ENCODE measurements around the gene ERI2. TPM values are rescaled to one million over a fixed set of nuclear protein-coding genes. Genes with fewer than 3 reads are reported as not detected.
A peak's percentile ranks its signal among the peaks of the same experiment; 100 is the strongest.

The ERI2 gene
- total RNA-seq, 1 donor from 2014 or later = 7.1 TPM

DNA sequence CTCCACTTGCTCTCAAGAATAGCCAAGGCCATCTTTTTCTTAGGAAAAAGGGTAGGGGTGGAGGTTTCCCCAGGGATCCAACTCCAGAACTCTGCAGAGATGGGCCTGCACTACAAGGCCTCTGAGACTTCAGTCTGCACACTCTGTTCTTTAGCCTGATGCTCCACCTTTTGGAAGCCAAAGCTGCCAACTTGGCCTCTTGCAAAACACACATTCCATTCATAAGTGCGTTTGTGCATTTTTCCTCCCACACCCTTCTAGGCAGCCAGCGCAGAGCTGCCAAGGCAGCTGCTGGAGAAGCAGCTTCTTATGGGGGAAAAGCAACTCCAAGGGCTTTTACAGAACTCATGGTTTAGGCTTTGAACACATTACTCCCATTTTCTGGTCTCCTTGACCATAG lies 45.3 kb upstream of the ERI2 start:
- no peaks in the 10 kb centered on the region for H3K36me3 Mint-ChIP-seq (ENCODE audit: low read depth, unreplicated experiment)
- H3K27me3 Mint-ChIP-seq (ENCODE audit: unreplicated experiment) = no peaks in the 10 kb centered on the region
- no peaks in the 10 kb centered on the region for H3K9me3 Mint-ChIP-seq (ENCODE audit: unreplicated experiment)
- peaks cover 38% of the 10 kb centered on the region for H3K4me1 Mint-ChIP-seq (ENCODE audit: unreplicated experiment)
- no peak overlapping the region for H3K27ac Mint-ChIP-seq (ENCODE audit: unreplicated experiment)
- no peak for DNase-seq (ENCODE audit: low spot score)
- TF ChIP-seq, protein P1, sequence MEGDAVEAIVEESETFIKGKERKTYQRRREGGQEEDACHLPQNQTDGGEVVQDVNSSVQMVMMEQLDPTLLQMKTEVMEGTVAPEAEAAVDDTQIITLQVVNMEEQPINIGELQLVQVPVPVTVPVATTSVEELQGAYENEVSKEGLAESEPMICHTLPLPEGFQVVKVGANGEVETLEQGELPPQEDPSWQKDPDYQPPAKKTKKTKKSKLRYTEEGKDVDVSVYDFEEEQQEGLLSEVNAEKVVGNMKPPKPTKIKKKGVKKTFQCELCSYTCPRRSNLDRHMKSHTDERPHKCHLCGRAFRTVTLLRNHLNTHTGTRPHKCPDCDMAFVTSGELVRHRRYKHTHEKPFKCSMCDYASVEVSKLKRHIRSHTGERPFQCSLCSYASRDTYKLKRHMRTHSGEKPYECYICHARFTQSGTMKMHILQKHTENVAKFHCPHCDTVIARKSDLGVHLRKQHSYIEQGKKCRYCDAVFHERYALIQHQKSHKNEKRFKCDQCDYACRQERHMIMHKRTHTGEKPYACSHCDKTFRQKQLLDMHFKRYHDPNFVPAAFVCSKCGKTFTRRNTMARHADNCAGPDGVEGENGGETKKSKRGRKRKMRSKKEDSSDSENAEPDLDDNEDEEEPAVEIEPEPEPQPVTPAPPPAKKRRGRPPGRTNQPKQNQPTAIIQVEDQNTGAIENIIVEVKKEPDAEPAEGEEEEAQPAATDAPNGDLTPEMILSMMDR (IDR thresholded peaks at IDR 0.05; ENCODE audit: unreplicated experiment) = no peak
- no peak overlapping the region for H3K4me3 Mint-ChIP-seq (ENCODE audit: unreplicated experiment)

DNA sequence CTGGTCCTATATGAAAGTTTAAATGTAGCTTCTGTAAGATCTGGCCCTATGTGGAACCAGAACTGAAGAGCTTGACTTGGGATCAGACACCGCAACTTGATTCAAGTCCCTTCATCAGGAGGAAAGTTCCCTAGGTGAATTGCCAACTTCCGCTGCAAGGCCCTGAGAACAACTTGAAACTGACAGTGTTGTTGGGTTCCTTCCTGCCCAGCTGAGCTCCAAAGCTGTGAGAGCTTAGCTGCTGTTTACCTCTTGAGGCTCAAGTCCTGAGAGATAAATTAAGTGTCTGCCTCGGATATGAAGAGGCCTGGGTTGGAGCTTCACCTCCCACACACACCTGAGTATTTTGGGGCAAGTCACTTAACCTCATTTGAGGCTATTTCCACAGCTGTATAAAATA lies 44.7 kb upstream of the ERI2 start:
- H3K27ac Mint-ChIP-seq (ENCODE audit: unreplicated experiment) = no peak overlapping the region
- peaks cover 38% of the 10 kb centered on the region for H3K4me1 Mint-ChIP-seq (ENCODE audit: unreplicated experiment)

DNA sequence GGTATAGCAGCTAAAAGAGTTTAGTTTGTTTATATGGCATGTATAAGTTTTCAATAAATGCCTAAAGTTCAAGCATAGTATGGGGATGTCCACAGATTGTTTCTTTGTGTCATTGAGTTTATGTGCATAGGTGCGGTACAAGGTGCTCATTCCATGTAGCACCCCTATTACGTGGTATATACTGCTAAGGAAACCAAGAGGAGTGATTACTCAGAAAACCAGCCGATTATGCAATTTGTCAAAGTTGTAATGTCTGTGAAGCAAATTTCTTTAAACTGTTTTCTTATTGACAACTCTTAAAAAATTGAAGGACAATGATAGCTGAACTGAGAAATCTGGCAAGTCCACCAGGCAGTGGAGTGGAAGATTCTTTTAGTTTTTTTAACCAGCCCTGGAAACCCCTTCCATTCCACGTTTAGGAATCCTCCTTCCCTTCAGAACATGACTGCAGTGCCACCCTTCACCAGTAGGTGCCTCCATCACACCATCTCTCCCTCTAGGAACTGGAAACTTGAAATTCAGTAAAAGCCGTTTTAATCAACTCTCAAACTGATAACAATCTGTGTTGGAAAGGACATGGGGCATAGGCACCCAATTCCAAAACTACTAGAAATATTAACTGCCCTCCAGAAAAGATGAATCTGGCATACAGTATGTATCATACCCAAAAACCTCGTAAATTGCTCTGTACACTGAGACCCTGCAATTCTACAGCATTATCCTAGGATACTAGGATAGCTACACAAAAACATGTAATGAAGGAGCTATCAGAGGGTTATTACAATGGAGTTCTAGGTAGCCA lies 43.5 kb upstream of the ERI2 start:
- Mint-ChIP-seq H3K36me3 (ENCODE audit: low read depth, unreplicated experiment) (no peaks in the 10 kb centered on the region), H3K4me3 (ENCODE audit: unreplicated experiment) (no peak overlapping the region), H3K9me3 (ENCODE audit: unreplicated experiment) (no peaks in the 10 kb centered on the region), H3K4me1 (ENCODE audit: unreplicated experiment) (peaks cover 45% of the 10 kb centered on the region), H3K27ac (ENCODE audit: unreplicated experiment) (peak overlapping the region; percentile 38), H3K27me3 (ENCODE audit: unreplicated experiment) (no peaks in the 10 kb centered on the region)
- TF ChIP-seq, protein P1 (IDR thresholded peaks at IDR 0.05; ENCODE audit: unreplicated experiment) = peak; percentile 97
- DNase-seq (ENCODE audit: low spot score) = peak; percentile 76

More for the DNA sequence above, 44.7 kb upstream of the ERI2 start:
- no peak overlapping the region for H3K4me3 Mint-ChIP-seq (ENCODE audit: unreplicated experiment)
- TF ChIP-seq, protein P1 (IDR thresholded peaks at IDR 0.05; ENCODE audit: unreplicated experiment) = no peak
- no peaks in the 10 kb centered on the region for H3K9me3 Mint-ChIP-seq (ENCODE audit: unreplicated experiment)
- no peaks in the 10 kb centered on the region for H3K27me3 Mint-ChIP-seq (ENCODE audit: unreplicated experiment)
- DNase-seq (ENCODE audit: low spot score) = no peak
- H3K36me3 Mint-ChIP-seq (ENCODE audit: low read depth, unreplicated experiment) = no peaks in the 10 kb centered on the region

DNA sequence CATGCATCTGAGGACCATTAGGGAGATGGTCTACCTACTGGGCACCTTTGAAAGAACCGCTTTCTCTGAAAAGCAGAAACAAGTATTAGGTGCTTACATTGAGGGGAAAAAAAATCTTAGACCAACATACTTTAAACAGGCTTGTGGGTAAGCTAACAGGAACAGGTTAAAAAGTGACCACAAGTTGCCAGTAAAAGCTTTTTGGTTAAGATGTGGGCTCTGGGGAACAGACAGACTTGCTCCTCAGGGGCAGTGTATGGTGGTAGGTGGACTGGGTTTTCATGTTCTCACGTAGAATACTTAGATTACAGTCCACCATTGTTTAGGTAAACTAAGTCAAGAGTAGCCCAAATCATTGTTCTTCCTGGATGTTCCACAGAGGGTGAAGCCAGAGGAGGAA lies 41.3 kb upstream of the ERI2 start:
- no peaks in the 10 kb centered on the region for H3K9me3 Mint-ChIP-seq (ENCODE audit: unreplicated experiment)
- peaks cover 32% of the 10 kb centered on the region for H3K4me1 Mint-ChIP-seq (ENCODE audit: unreplicated experiment)
- H3K27me3 Mint-ChIP-seq (ENCODE audit: unreplicated experiment) = no peaks in the 10 kb centered on the region
- no peaks in the 10 kb centered on the region for H3K36me3 Mint-ChIP-seq (ENCODE audit: low read depth, unreplicated experiment)
- no peak overlapping the region for H3K27ac Mint-ChIP-seq (ENCODE audit: unreplicated experiment)
- no peak for DNase-seq (ENCODE audit: low spot score)
- no peak overlapping the region for H3K4me3 Mint-ChIP-seq (ENCODE audit: unreplicated experiment)
- TF ChIP-seq, protein P1 (IDR thresholded peaks at IDR 0.05; ENCODE audit: unreplicated experiment) = no peak

DNA sequence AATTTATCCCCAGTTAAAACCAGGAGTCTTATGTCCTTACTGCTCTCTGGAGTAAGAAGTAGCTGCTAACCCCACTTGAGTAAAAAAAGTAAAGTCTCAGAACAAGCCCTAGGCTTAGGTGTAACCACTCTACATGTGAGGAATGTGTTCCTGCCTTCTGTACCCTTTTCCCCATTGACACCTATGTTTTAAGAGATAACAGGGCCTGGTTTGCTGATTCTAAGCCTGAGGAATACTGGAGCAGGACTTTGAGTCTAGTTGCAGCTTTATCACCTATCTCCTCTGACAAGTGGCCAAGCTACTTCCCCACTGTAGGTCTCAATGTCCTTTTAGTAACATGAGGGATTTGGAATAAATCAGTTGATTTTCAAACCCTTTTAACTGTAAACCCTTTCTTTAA lies 40.3 kb upstream of the ERI2 start:
- H3K27me3 Mint-ChIP-seq (ENCODE audit: unreplicated experiment) = no peaks in the 10 kb centered on the region
- DNase-seq (ENCODE audit: low spot score) = no peak
- H3K36me3 Mint-ChIP-seq (ENCODE audit: low read depth, unreplicated experiment) = no peaks in the 10 kb centered on the region
- H3K4me3 Mint-ChIP-seq (ENCODE audit: unreplicated experiment) = no peak overlapping the region
- no peaks in the 10 kb centered on the region for H3K9me3 Mint-ChIP-seq (ENCODE audit: unreplicated experiment)
- peaks cover 32% of the 10 kb centered on the region for H3K4me1 Mint-ChIP-seq (ENCODE audit: unreplicated experiment)
- TF ChIP-seq, protein P1 (IDR thresholded peaks at IDR 0.05; ENCODE audit: unreplicated experiment) = no peak
- no peak overlapping the region for H3K27ac Mint-ChIP-seq (ENCODE audit: unreplicated experiment)
